GM12878 (cell line): ENCODE results near the gene CIAO2B. TPM values are rescaled to one million over a fixed set of nuclear protein-coding genes. Genes with fewer than 3 reads are reported as not detected.

Experiments
- ATF3 ChIP-seq: IDR thresholded peaks from 2 replicates; pipeline ENCODE4 v1.6.1; 2011; ENCODE audit warnings: low read depth, mild to moderate bottlenecking, low read length, moderate library complexity, borderline replicate concordance; ENCODE audit errors: extremely low read depth
- ATF7 ChIP-seq: fragments of 450-650 bp; IDR thresholded peaks from 2 replicates; pipeline ENCODE4 v1.6.1; 2016; ENCODE audit warnings: low read depth, mild to moderate bottlenecking
- BCL11A ChIP-seq: IDR thresholded peaks from 2 replicates; pipeline ENCODE4 v1.6.1; 2011; ENCODE audit warnings: low read depth, low read length
- BMI1 ChIP-seq: fragments of 450-650 bp; IDR thresholded peaks from 2 replicates; pipeline ENCODE4 v1.6.1; 2016; ENCODE audit warnings: mild to moderate bottlenecking, moderate library complexity, borderline replicate concordance
- CBFB ChIP-seq: IDR thresholded peaks from 2 replicates; pipeline ENCODE4 v1.6.1; 2016; ENCODE audit warnings: antibody characterized with exemption, low read depth
- FOS ChIP-seq: IDR thresholded peaks from 3 replicates; pipeline ENCODE4 v1.6.1; 2011; ENCODE audit warnings: borderline replicate concordance; ENCODE audit not compliant: insufficient read length; ENCODE audit errors: extremely low read depth
- HCFC1 ChIP-seq: fragments of 150-350 bp; IDR thresholded peaks from 2 replicates; pipeline ENCODE4 v1.6.1; 2014; ENCODE audit warnings: low read length
- IRF5 ChIP-seq: fragments of 450-650 bp; IDR thresholded peaks from 2 replicates; pipeline ENCODE4 v1.6.1; 2017; ENCODE audit warnings: borderline replicate concordance
- NBN ChIP-seq: fragments of 450-650 bp; IDR thresholded peaks from 2 replicates; pipeline ENCODE4 v1.6.1; 2016
- NFXL1 ChIP-seq: fragments of 450-650 bp; IDR thresholded peaks from 2 replicates; pipeline ENCODE4 v1.6.1; 2017; ENCODE audit warnings: antibody characterized with exemption, mild to moderate bottlenecking, borderline replicate concordance
- NKRF ChIP-seq: fragments of 450-650 bp; conservative IDR thresholded peaks from 2 replicates; pipeline ENCODE4 v1.6.1; 2017; ENCODE audit warnings: mild to moderate bottlenecking, moderate library complexity
- NR2C2 ChIP-seq: IDR thresholded peaks from 2 replicates; pipeline ENCODE4 v1.6.1; 2011; ENCODE audit warnings: borderline replicate concordance, low read depth; ENCODE audit not compliant: control insufficient read depth, insufficient read length
- POLR2AphosphoS5 ChIP-seq: IDR thresholded peaks from 2 replicates; pipeline ENCODE4 v1.6.1; 2011; ENCODE audit warnings: mild to moderate bottlenecking, low read length, inconsistent platforms
- SMARCA5 ChIP-seq: fragments of 450-650 bp; IDR thresholded peaks from 2 replicates; pipeline ENCODE4 v1.6.1; 2017; ENCODE audit warnings: mild to moderate bottlenecking
- SUZ12 ChIP-seq: fragments of 200-600 bp; sonication (generic); IDR thresholded peaks from one replicate; pipeline ENCODE4 v1.6.1; 2018; ENCODE audit warnings: antibody characterized with exemption, mild to moderate bottlenecking; ENCODE audit not compliant: unreplicated experiment
- TCF12 ChIP-seq: IDR thresholded peaks from 2 replicates; pipeline ENCODE4 v1.6.1; 2011; ENCODE audit warnings: low read depth, mild to moderate bottlenecking, low read length
- ZBTB33 ChIP-seq: fragments of 450-650 bp; IDR thresholded peaks from 2 replicates; pipeline ENCODE4 v1.6.1; 2017; ENCODE audit warnings: mild to moderate bottlenecking
- ZNF207 ChIP-seq: fragments of 450-650 bp; IDR thresholded peaks from 2 replicates; pipeline ENCODE4 v1.6.1; 2014; ENCODE audit warnings: antibody characterized with exemption, mild to moderate bottlenecking, borderline replicate concordance
- ZNF274 ChIP-seq: IDR thresholded peaks from one replicate; pipeline ENCODE4 v1.8.0; 2011; ENCODE audit not compliant: insufficient read length, insufficient read depth
- polyA plus RNA-seq, 11 experiments: library from polyadenylated mRNA; depleted of rRNA in 4 of 11; unstranded in 6 of 11; stranded (reverse) in 5 of 11; fragments of >200 nt; fragmentation: Nextera tagmentation in 4 of 11; fragmentation: Illumina TruSeq in 1 of 11; extraction: Ambion mirVana in 4 of 11; extraction: Trizol in 1 of 11; gene quantifications; 1 replicate in 1 of 11; 2 replicates in 10 of 11; pipeline versions ENCODE4 v1.2.1 to v1.2.3, GENCODE V29; 2011 to 2016; ENCODE audit warnings: inconsistent platforms in 2 of 11, missing spikeins in 2 of 11, low read depth in 1 of 11
- total RNA-seq, 4 experiments: library from RNA; depleted of rRNA in 3 of 4; stranded (reverse); fragments of >200 nt in 3 of 4; fragmentation: Illumina TruSeq in 1 of 4; extraction: Trizol in 1 of 4; gene quantifications; 2 replicates each; pipeline versions ENCODE4 v1.2.1 to v1.2.3, GENCODE V29; 2013 to 2021
- TF ChIP-seq, protein P1 (sequence below): fragments of 450-650 bp; IDR thresholded peaks from 2 replicates; pipeline ENCODE4 v1.6.1; 2017; ENCODE audit warnings: antibody characterized with exemption, mild to moderate bottlenecking, moderate library complexity

CIAO2B gene
- total and polyA plus RNA-seq, 10 of the 15 experiments (the other 5 are each of a cell fraction or from before 2014, with no cell fraction given) = 76.4 to 241 (median 138) TPM

DNA sequence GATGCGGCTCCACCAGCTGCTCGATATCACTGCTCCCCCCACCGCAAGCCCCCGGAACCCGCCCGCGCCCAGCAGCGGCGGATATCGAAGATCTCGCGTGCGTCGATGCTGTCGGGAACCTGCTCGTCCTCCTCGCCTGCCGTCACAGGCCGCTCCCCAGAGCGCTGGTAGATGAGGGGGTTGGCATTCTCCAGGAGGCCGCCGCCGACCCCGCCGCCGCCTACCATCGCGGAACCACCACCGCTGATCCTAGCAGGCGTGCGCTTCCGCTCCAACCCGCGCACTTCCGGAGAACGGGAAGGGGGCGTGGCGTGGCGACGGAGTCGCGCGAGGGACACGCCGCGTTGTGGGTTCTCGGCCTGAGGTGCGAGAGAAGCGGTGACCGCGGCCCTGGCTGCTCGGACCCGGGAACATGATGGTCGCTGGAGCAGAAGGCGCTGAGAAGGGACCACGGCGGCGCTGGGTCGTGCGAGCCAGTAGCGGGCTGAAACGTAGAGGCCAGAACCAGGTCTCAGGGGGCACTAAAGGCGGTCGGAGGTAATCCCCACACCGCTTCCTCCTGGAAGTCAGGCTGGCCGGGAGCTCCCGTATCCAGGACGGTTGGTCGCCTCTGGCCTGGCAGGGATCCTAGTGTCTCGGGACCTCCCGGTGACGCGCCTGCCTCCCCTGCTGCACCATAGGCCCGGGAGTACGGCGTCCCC lies at the start of gene CIAO2B (continued):
- TF ChIP-seq NKRF = peak; percentile 64; the same call in 1 of the 2 replicates
- TF ChIP-seq CBFB = peak; percentile 93
- peak; percentile 67 for TF ChIP-seq HCFC1
- TF ChIP-seq, protein P1, sequence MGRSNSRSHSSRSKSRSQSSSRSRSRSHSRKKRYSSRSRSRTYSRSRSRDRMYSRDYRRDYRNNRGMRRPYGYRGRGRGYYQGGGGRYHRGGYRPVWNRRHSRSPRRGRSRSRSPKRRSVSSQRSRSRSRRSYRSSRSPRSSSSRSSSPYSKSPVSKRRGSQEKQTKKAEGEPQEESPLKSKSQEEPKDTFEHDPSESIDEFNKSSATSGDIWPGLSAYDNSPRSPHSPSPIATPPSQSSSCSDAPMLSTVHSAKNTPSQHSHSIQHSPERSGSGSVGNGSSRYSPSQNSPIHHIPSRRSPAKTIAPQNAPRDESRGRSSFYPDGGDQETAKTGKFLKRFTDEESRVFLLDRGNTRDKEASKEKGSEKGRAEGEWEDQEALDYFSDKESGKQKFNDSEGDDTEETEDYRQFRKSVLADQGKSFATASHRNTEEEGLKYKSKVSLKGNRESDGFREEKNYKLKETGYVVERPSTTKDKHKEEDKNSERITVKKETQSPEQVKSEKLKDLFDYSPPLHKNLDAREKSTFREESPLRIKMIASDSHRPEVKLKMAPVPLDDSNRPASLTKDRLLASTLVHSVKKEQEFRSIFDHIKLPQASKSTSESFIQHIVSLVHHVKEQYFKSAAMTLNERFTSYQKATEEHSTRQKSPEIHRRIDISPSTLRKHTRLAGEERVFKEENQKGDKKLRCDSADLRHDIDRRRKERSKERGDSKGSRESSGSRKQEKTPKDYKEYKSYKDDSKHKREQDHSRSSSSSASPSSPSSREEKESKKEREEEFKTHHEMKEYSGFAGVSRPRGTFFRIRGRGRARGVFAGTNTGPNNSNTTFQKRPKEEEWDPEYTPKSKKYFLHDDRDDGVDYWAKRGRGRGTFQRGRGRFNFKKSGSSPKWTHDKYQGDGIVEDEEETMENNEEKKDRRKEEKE = no peak
- peak; percentile 60; the same call in 1 of the 2 replicates for TF ChIP-seq NBN
- no peak for TF ChIP-seq ATF3
- no peak for TF ChIP-seq SUZ12
- TF ChIP-seq POLR2AphosphoS5 = peak; percentile 88
- no peak for TF ChIP-seq BCL11A
- no peak for TF ChIP-seq TCF12
- TF ChIP-seq ZNF274 = no peak
- TF ChIP-seq SMARCA5 = peak; percentile 86; the same call in 1 of the 2 replicates
- TF ChIP-seq IRF5 = no peak
- no peak for TF ChIP-seq NFXL1
- no peak for TF ChIP-seq ATF7
- no peak for TF ChIP-seq ZNF207
- TF ChIP-seq NR2C2 = no peak
- no peak for TF ChIP-seq BMI1
- TF ChIP-seq ZBTB33 = no peak
- TF ChIP-seq FOS = no peak
